ENCODE measurements around the gene SELENOO.

GRCh38 chr22:50228366-50228765 lies 27.6 kb downstream of the SELENOO start:
- TF ChIP-seq TOX (CRISPR knock-in tag; IDR thresholded peaks at IDR 0.05; ENCODE audit: borderline replicate concordance) (no peak), TCF4 (CRISPR knock-in tag; IDR thresholded peaks at IDR 0.05; ENCODE audit: borderline replicate concordance) (no peak), SNAI2 (CRISPR knock-in tag; IDR thresholded peaks at IDR 0.05) (no peak), CSDC2 (CRISPR knock-in tag; IDR thresholded peaks at IDR 0.05) (no peak), ARNTL (CRISPR knock-in tag; IDR thresholded peaks at IDR 0.05; ENCODE audit: borderline replicate concordance, low read depth) (no peak), RARB (CRISPR knock-in tag; IDR thresholded peaks at IDR 0.05) (no peak), CREB5 (CRISPR knock-in tag; IDR thresholded peaks at IDR 0.05; ENCODE audit: low read depth) (no peak), ZNF8 (CRISPR knock-in tag; IDR thresholded peaks at IDR 0.05) (no peak), TSHZ2 (CRISPR knock-in tag; IDR thresholded peaks at IDR 0.05) (no peak)
- TF ChIP-seq, protein P1, sequence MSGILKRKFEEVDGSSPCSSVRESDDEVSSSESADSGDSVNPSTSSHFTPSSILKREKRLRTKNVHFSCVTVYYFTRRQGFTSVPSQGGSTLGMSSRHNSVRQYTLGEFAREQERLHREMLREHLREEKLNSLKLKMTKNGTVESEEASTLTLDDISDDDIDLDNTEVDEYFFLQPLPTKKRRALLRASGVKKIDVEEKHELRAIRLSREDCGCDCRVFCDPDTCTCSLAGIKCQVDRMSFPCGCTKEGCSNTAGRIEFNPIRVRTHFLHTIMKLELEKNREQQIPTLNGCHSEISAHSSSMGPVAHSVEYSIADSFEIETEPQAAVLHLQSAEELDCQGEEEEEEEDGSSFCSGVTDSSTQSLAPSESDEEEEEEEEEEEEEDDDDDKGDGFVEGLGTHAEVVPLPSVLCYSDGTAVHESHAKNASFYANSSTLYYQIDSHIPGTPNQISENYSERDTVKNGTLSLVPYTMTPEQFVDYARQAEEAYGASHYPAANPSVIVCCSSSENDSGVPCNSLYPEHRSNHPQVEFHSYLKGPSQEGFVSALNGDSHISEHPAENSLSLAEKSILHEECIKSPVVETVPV (CRISPR knock-in tag; IDR thresholded peaks at IDR 0.05) = no peak
- TF ChIP-seq, protein P2, sequence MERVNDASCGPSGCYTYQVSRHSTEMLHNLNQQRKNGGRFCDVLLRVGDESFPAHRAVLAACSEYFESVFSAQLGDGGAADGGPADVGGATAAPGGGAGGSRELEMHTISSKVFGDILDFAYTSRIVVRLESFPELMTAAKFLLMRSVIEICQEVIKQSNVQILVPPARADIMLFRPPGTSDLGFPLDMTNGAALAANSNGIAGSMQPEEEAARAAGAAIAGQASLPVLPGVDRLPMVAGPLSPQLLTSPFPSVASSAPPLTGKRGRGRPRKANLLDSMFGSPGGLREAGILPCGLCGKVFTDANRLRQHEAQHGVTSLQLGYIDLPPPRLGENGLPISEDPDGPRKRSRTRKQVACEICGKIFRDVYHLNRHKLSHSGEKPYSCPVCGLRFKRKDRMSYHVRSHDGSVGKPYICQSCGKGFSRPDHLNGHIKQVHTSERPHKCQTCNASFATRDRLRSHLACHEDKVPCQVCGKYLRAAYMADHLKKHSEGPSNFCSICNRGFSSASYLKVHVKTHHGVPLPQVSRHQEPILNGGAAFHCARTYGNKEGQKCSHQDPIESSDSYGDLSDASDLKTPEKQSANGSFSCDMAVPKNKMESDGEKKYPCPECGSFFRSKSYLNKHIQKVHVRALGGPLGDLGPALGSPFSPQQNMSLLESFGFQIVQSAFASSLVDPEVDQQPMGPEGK (CRISPR knock-in tag; IDR thresholded peaks at IDR 0.05; ENCODE audit: borderline replicate concordance) = no peak
